ENCODE measurements around the gene TBC1D10A. TPM values are rescaled to one million over a fixed set of nuclear protein-coding genes. Genes with fewer than 3 reads are reported as not detected.

TBC1D10A gene
- total RNA-seq, 4 donors from 2014 or later, result 46.8 to 63.9 (median 52.1) TPM

GRCh38 chr22:30296833-30297232 is 29.9 kb downstream of the TBC1D10A start:
- Histone ChIP-seq H3K27me3 (no peaks in the 10 kb centered on the region), H3K27ac (peak overlapping the region in 2 of 4 donors; percentile 16 to 34), H3K9me3 (no peaks in the 10 kb centered on the region), H3K36me3 (peaks cover 0 to 100% (median 27%) of the 10 kb centered on the region in 3 donors), H3K4me1 (peaks cover 0 to 74% (median 27%) of the 10 kb centered on the region in 4 donors), H3K4me3 (no peak overlapping the region)
- no peak for DNase-seq (ENCODE audit: low spot score in 2 of 2)
- 87 to 89% methylated on average over 3 of the region's 3 CpGs for WGBS, 2 donors
- TF ChIP-seq, protein P1, sequence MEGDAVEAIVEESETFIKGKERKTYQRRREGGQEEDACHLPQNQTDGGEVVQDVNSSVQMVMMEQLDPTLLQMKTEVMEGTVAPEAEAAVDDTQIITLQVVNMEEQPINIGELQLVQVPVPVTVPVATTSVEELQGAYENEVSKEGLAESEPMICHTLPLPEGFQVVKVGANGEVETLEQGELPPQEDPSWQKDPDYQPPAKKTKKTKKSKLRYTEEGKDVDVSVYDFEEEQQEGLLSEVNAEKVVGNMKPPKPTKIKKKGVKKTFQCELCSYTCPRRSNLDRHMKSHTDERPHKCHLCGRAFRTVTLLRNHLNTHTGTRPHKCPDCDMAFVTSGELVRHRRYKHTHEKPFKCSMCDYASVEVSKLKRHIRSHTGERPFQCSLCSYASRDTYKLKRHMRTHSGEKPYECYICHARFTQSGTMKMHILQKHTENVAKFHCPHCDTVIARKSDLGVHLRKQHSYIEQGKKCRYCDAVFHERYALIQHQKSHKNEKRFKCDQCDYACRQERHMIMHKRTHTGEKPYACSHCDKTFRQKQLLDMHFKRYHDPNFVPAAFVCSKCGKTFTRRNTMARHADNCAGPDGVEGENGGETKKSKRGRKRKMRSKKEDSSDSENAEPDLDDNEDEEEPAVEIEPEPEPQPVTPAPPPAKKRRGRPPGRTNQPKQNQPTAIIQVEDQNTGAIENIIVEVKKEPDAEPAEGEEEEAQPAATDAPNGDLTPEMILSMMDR (IDR thresholded peaks at IDR 0.05), result no peak
- TF ChIP-seq EP300 (IDR thresholded peaks at IDR 0.05) (no peak), POLR2A (IDR thresholded peaks at IDR 0.05) (no peak)

DNA sequence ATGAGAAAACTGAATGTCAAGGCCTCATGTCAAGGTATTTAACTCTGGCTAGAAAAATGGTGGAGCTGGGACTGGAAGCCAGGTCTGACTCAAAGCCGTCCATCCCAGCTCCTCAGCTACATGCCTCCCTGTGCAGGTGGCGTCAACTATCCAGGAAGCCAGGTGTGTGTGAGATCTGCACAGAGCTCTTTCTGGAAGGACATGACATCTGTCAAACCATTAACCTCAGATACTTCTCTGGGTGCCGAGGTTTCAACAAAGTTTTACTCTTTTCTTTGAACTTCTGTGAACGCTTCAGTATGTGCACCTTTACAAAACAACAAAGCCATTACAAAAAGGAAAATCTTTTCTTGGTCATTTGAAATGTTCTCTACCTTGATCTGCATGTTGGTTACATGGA is 30.4 kb downstream of the TBC1D10A start:
- WGBS, 2 donors, result 92 to 96% methylated on average over 4 of the region's 4 CpGs
- no peak overlapping the region for H3K4me3 ChIP-seq
- peaks cover 0 to 96% (median 27%) of the 10 kb centered on the region in 3 donors for H3K36me3 ChIP-seq
- H3K9me3 ChIP-seq, result no peaks in the 10 kb centered on the region
- DNase-seq (ENCODE audit: low spot score in 2 of 2), result no peak
- H3K27me3 ChIP-seq, result no peaks in the 10 kb centered on the region
- peak overlapping the region in 1 of 4 donors; percentile 94 for H3K27ac ChIP-seq
- H3K4me1 ChIP-seq, result peaks cover 4 to 74% (median 27%) of the 10 kb centered on the region in 4 donors
- TF ChIP-seq EP300 (IDR thresholded peaks at IDR 0.05), result no peak
- TF ChIP-seq, protein P1 (IDR thresholded peaks at IDR 0.05), result no peak
- TF ChIP-seq POLR2A (IDR thresholded peaks at IDR 0.05), result no peak

GRCh38 chr22:30295576-30295975 is 31.2 kb downstream of the TBC1D10A start:
- Histone ChIP-seq H3K27ac (peak overlapping the region in 2 of 4 donors; percentile 22 to 94), H3K4me3 (no peak overlapping the region), H3K9me3 (no peaks in the 10 kb centered on the region), H3K4me1 (peaks cover 7 to 74% (median 28%) of the 10 kb centered on the region in 4 donors), H3K36me3 (peaks cover 0 to 88% (median 27%) of the 10 kb centered on the region in 3 donors), H3K27me3 (no peaks in the 10 kb centered on the region)
- 52 to 54% methylated on average over 6 to 7 of the region's 7 CpGs for WGBS, 2 donors
- TF ChIP-seq POLR2A (IDR thresholded peaks at IDR 0.05), result no peak
- TF ChIP-seq EP300 (IDR thresholded peaks at IDR 0.05), result no peak
- TF ChIP-seq, protein P1 (IDR thresholded peaks at IDR 0.05), result no peak
- no peak for DNase-seq (ENCODE audit: low spot score in 2 of 2)

DNA sequence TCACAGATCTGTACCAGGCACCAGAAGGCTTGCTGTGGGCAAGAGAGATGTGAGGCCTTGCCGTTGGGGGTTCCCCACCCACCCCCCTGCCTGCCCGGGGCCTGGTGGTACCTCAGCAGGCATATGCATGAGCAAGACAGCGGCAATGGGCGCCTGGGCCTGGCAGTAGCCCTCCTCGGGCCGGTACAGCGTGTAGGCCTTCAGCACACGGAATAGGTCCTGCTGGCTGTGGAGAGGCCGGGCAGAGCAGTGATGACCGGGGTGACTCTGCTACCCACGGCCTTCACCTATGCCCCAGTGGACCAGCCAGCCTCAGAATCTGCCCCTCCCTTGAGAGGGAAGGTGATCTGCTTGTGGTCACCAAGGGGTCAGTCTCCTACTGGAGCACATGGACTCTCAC is 31.9 kb downstream of the TBC1D10A start:
- no peak overlapping the region for H3K4me3 ChIP-seq
- H3K9me3 ChIP-seq, result no peaks in the 10 kb centered on the region
- peak overlapping the region in 3 of 4 donors; percentile 20 to 94 (median 22) for H3K27ac ChIP-seq
- no peak for TF ChIP-seq POLR2A (IDR thresholded peaks at IDR 0.05)
- no peak for TF ChIP-seq EP300 (IDR thresholded peaks at IDR 0.05)
- TF ChIP-seq, protein P1 (IDR thresholded peaks at IDR 0.05), result no peak
- 86 to 93% methylated on average over 9 to 11 of the region's 11 CpGs for WGBS, 2 donors
- DNase-seq (ENCODE audit: low spot score in 2 of 2), result no peak
- no peaks in the 10 kb centered on the region for H3K27me3 ChIP-seq
- H3K36me3 ChIP-seq, result peaks cover 0 to 81% (median 27%) of the 10 kb centered on the region in 3 donors
- H3K4me1 ChIP-seq, result peaks cover 7 to 74% (median 32%) of the 10 kb centered on the region in 4 donors

DNA sequence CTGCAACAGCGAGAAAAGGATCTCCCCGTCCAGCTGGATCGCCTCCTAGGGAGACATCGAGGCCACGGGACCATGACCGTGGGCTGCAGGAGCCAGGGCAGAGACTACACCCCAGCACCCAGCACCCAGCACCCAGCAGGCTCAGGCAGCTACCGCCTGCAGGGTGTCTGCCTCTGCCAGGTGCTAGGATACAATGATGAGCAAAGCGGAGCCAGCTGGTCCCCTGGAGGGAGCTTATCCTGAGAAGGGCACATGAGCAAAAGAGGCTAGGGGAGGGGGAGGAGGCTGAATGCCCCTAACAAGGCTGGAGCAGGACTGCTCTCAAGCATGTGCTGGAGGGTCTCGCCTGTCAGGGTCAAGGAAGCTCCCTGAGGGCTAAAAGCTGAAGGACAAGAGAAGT is 32.7 kb downstream of the TBC1D10A start:
- Histone ChIP-seq H3K27ac (peak overlapping the region in 2 of 4 donors; percentile 5 to 94), H3K9me3 (no peaks in the 10 kb centered on the region), H3K4me3 (no peak overlapping the region), H3K36me3 (peaks cover 0 to 73% (median 27%) of the 10 kb centered on the region in 3 donors), H3K4me1 (peaks cover 7 to 66% (median 29%) of the 10 kb centered on the region in 4 donors), H3K27me3 (no peaks in the 10 kb centered on the region)
- TF ChIP-seq EP300 (IDR thresholded peaks at IDR 0.05) (no peak), POLR2A (IDR thresholded peaks at IDR 0.05) (no peak)
- TF ChIP-seq, protein P1 (IDR thresholded peaks at IDR 0.05), result no peak
- WGBS, 2 donors, result 87% methylated on average over 9 of the region's 9 CpGs
- no peak for DNase-seq (ENCODE audit: low spot score in 2 of 2)

Measured in tibial nerve (tissue), 4 donors.